Endothelial cell of umbilical vein (primary cell): Measurements from ENCODE around the gene CELF5. TPM values are rescaled to one million over a fixed set of nuclear protein-coding genes. Genes with fewer than 3 reads are reported as not detected.

Experiments used
- BruUV-seq: library from RNA; stranded (reverse); fragments of 400-500 nt; replicated peaks from 2 replicates; lab custom pipeline; 2021; lab: Mats Ljungman, UMichigan
- CTCF ChIA-PET: fragments of 300-600, 350-600 bp; sonication (Branson Sonifier 250); formaldehyde crosslinking; loops from one replicate; lab custom pipeline; 2021; ENCODE audit warnings: antibody characterized with exemption, inconsistent platforms; lab: Charles Lee
- POLR2A ChIA-PET: fragments of 300-600, 350-600 bp; sonication (Branson Sonifier 250); formaldehyde crosslinking; loops from one replicate; lab custom pipeline; 2021; ENCODE audit warnings: antibody characterized with exemption, inconsistent platforms; lab: Charles Lee
- DNase-seq: peaks from one replicate; pipeline ENCODE4 v3.0.0-alpha.2; 2011; ENCODE audit warnings: low read depth, low spot score
- FAIRE-seq: peaks from 2 replicates; lab custom pipeline; 2011; peaks lifted over from hg19 to GRCh38; lab: Jason Lieb, UNC
- H2AFZ ChIP-seq: 2 replicates; pipeline ENCODE4 v1.6.0; 2012; ENCODE audit warnings: low read depth, low read length, control low read depth, inconsistent platforms
- H3K27ac ChIP-seq: 2 replicates; pipeline ENCODE4 v1.5.1; 2011; ENCODE audit warnings: low read depth, mild to moderate bottlenecking, control low read depth, low read length, moderate library complexity; ENCODE audit not compliant: insufficient read depth
- H3K27me3 ChIP-seq, 2 experiments: 2 replicates each; pipeline versions ENCODE4 v1.6.0 to v1.6.1; 2011; ENCODE audit warnings: low read length in 2 of 2, mixed read lengths in 1 of 2; ENCODE audit not compliant: control insufficient read depth in 2 of 2, insufficient read depth in 2 of 2
- H3K36me3 ChIP-seq, 2 experiments: 2 replicates in 1 of 2; 3 replicates in 1 of 2; pipeline ENCODE4 v1.5.1; 2011; ENCODE audit warnings: low read length in 2 of 2, mild to moderate bottlenecking in 1 of 2, moderate library complexity in 1 of 2; ENCODE audit not compliant: control insufficient read depth in 2 of 2, insufficient read depth in 2 of 2; ENCODE audit errors: extremely low read depth in 1 of 2
- H3K4me1 ChIP-seq: 3 replicates; pipeline ENCODE4 v1.5.1; 2011; ENCODE audit warnings: mild to moderate bottlenecking, low read length; ENCODE audit not compliant: control insufficient read depth, insufficient read depth; ENCODE audit errors: extremely low read depth
- H3K4me2 ChIP-seq: 2 replicates; pipeline ENCODE4 v1.6.1; 2011; ENCODE audit warnings: low read length, control low read depth, mixed read lengths; ENCODE audit not compliant: insufficient read depth
- H3K4me3 ChIP-seq, 3 experiments: fragments of 200-600 bp in 1 of 3; sonication (generic), shearing (Covaris generic) in 1 of 3; replicated peaks in 1 of 3; 2 replicates each; pipeline ENCODE4 v1.5.1; 2011 to 2016; ENCODE audit warnings: control low read depth in 3 of 3, low read length in 3 of 3, mild to moderate bottlenecking in 2 of 3, inconsistent platforms in 1 of 3, low read depth in 1 of 3, moderate library complexity in 1 of 3; ENCODE audit not compliant: insufficient read depth in 1 of 3
- H3K79me2 ChIP-seq: 2 replicates; pipeline ENCODE4 v1.6.0; 2012; ENCODE audit warnings: low read length, inconsistent platforms; ENCODE audit not compliant: control insufficient read depth, insufficient read depth
- H3K9ac ChIP-seq: replicated peaks from 2 replicates; pipeline ENCODE3; 2011; ENCODE audit warnings: low read length, control low read depth; ENCODE audit not compliant: insufficient read depth; ENCODE audit errors: extremely low read depth
- H3K9me1 ChIP-seq: replicated peaks from 3 replicates; pipeline ENCODE4 v1.6.0; 2011; ENCODE audit warnings: mild to moderate bottlenecking, low read length; ENCODE audit not compliant: control insufficient read depth, insufficient read depth; ENCODE audit errors: extremely low read depth
- H3K9me3 ChIP-seq: replicated peaks from 2 replicates; pipeline ENCODE4 v1.5.1; 2012; ENCODE audit warnings: low read length, inconsistent platforms; ENCODE audit not compliant: control insufficient read depth, insufficient read depth
- H4K20me1 ChIP-seq: replicated peaks from 2 replicates; pipeline ENCODE3; 2011; ENCODE audit warnings: mild to moderate bottlenecking, low read length; ENCODE audit not compliant: control insufficient read depth, insufficient read depth; ENCODE audit errors: extremely low read depth
- EZH2 ChIP-seq: IDR thresholded peaks from 2 replicates; pipeline ENCODE4 v1.6.1; 2012; ENCODE audit warnings: borderline replicate concordance, low read depth, mild to moderate bottlenecking, moderate library complexity, low read length, inconsistent platforms; ENCODE audit not compliant: severe bottlenecking
- FOS ChIP-seq: IDR thresholded peaks from 2 replicates; pipeline ENCODE4 v1.6.1; 2011; ENCODE audit warnings: mild to moderate bottlenecking, low read length, moderate library complexity, borderline replicate concordance; ENCODE audit not compliant: insufficient read depth
- POLR2A ChIP-seq: IDR thresholded peaks from 2 replicates; pipeline ENCODE4 v1.6.1; 2012; ENCODE audit warnings: low read depth, mild to moderate bottlenecking, control low read depth, low read length
- POLR2AphosphoS5 ChIP-seq: IDR thresholded peaks from 2 replicates; pipeline ENCODE4 v1.6.1; 2012; ENCODE audit warnings: low read depth, mild to moderate bottlenecking, control low read depth, low read length, moderate library complexity; ENCODE audit not compliant: insufficient read depth
- dilution Hi-C: fragments of 300-500 bp; cut with MboI; formaldehyde crosslinking; loops from one replicate; pipeline ENCODE4 v1.15.0; 2019; ENCODE audit warnings: low sequenced_read_pairs; ENCODE audit not compliant: extremely low pct_ligation_motif_present
- intact Hi-C: fragments of 100-400 bp; cut with micrococcal nuclease; formaldehyde crosslinking; loops from one replicate; pipeline ENCODE4 v1.10.0; 2022
- polyA plus RNA-seq, 4 experiments: library from polyadenylated mRNA; depleted of rRNA in 3 of 4; stranded (reverse) in 3 of 4; unstranded in 1 of 4; fragments of >200 nt; gene quantifications; 2 replicates each; pipeline versions ENCODE4 v1.2.1 to v1.2.3, GENCODE V29; 2011 to 2012; ENCODE audit warnings: missing spikeins in 1 of 4
- total RNA-seq: library from RNA; stranded (reverse); gene quantifications from 2 replicates; pipeline ENCODE4 v1.2.3, GENCODE V29; 2021
- TF ChIP-seq, protein P1 (sequence below): IDR thresholded peaks from 2 replicates; pipeline ENCODE4 v1.6.1; 2011; ENCODE audit not compliant: insufficient read depth, insufficient read length
- TF ChIP-seq, protein P2 (sequence below), 2 donors: IDR thresholded peaks; 1 replicate in 1 of 2; 2 replicates in 1 of 2; pipeline ENCODE4 v1.5.1; 2011; ENCODE audit warnings: low read length in 2 of 2, mild to moderate bottlenecking in 2 of 2, moderate library complexity in 2 of 2, control low read depth in 1 of 2, inconsistent platforms in 1 of 2, low read depth in 1 of 2; ENCODE audit not compliant: insufficient read depth in 1 of 2; ENCODE audit errors: extremely low read depth in 1 of 2

CELF5 gene
- total and polyA plus RNA-seq, 2 donors (not counting 3 experiments of a cell fraction or from before 2014, with no cell fraction given): not detected

DNA sequence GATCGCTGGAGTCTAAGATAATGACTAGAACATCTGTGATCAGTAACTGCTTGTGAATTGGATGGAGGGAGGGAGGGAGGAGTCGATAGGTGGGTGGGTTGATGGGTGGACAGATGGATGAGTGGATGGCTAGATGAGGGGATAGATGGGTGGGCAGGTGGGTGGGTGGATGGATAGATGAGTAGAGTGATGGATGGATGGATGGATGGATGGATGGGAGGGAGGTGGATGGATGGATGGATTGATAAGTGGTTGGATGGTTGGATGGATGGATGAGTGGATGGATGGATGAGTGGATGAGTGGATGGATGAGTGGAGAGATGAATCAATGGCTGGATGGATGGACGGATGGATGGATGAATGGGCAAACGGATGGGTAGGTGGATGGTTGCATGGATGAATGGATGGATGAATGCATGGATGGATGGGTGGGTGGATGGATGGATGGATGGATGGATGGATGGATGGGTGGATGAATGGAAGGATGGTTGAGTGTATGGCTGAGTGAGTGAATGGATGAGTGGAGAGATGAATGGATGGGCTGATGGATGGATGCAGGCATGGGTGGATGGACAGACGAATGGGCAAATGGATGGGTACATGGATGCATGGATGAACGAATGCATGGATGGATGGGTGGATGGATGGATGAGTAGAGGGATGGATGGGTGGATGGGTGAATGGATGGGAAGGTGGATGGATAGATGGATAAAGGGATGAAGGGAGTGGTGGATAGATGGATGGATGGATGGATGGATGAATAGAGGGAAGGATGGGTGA, 97.9 kb downstream of the CELF5 start:
- no TSS peak for BruUV-seq
- no peak overlapping the region for H3K4me3 ChIP-seq
- TF ChIP-seq, protein P1, sequence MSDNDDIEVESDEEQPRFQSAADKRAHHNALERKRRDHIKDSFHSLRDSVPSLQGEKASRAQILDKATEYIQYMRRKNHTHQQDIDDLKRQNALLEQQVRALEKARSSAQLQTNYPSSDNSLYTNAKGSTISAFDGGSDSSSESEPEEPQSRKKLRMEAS: no peak
- no peak for TF ChIP-seq POLR2A
- TF ChIP-seq FOS: no peak
- TF ChIP-seq POLR2AphosphoS5: no peak
- TF ChIP-seq EZH2: no peak
- TF ChIP-seq, protein P2, sequence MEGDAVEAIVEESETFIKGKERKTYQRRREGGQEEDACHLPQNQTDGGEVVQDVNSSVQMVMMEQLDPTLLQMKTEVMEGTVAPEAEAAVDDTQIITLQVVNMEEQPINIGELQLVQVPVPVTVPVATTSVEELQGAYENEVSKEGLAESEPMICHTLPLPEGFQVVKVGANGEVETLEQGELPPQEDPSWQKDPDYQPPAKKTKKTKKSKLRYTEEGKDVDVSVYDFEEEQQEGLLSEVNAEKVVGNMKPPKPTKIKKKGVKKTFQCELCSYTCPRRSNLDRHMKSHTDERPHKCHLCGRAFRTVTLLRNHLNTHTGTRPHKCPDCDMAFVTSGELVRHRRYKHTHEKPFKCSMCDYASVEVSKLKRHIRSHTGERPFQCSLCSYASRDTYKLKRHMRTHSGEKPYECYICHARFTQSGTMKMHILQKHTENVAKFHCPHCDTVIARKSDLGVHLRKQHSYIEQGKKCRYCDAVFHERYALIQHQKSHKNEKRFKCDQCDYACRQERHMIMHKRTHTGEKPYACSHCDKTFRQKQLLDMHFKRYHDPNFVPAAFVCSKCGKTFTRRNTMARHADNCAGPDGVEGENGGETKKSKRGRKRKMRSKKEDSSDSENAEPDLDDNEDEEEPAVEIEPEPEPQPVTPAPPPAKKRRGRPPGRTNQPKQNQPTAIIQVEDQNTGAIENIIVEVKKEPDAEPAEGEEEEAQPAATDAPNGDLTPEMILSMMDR (IDR thresholded peaks at IDR 0.05; ENCODE audit: extremely low read depth in 1 of 2, insufficient read depth in 1 of 2, low read depth in 1 of 2, low read length in 2 of 2): no peak
- no peaks in the 10 kb centered on the region for H3K36me3 ChIP-seq
- H3K4me1 ChIP-seq: no peaks in the 10 kb centered on the region
- intact Hi-C loops: no loop called here
- no peaks in the 10 kb centered on the region for H4K20me1 ChIP-seq
- H3K4me2 ChIP-seq: no peak overlapping the region
- H3K9me1 ChIP-seq: no peaks in the 10 kb centered on the region
- H3K9me3 ChIP-seq: no peaks in the 10 kb centered on the region
- H2AFZ ChIP-seq: no peak overlapping the region
- H3K9ac ChIP-seq: no peak overlapping the region
- no peaks in the 10 kb centered on the region for H3K79me2 ChIP-seq
- DNase-seq: no peak
- H3K27me3 ChIP-seq: peaks cover 0 to 1% of the 10 kb centered on the region in 2 experiments
- POLR2A ChIA-PET: no interaction called here
- dilution Hi-C loops: no loop called here
- CTCF ChIA-PET: interaction anchor here (0.9 to 1.7 kb wide), 6 partner anchors 17 to 163 kb away, joined by 3 to 10 read pairs (median 5); no protein-coding TSS in a partner anchor
- no peak for FAIRE-seq
- H3K27ac ChIP-seq: no peak overlapping the region
